Measurements from ENCODE around the gene WIPF1. TPM values are rescaled to one million over a fixed set of nuclear protein-coding genes. Genes with fewer than 3 reads are reported as not detected.
A peak's percentile ranks its signal among the peaks of the same experiment; 100 is the strongest.

The WIPF1 gene
- total RNA-seq, 2 donors from 2014 or later: 50.4 to 58.8 TPM

DNA sequence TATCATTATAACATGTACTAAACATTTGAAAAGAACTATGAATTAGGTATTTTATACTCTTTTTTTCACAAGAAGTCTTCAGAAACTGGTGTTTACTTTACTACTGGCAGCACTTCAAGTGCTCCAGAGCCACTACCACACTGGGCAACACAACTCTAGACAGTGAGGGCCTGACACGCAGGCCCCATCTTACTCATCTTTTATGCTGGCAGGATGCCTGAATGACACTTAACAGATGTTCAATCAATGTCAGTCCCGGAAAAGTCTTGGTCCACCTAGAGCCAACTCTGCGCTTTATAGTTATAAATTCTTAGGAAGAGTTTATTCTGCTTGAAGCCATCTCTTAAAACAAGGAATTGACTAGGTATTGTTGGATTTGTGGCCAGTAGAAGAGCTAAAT, 8.7 kb upstream of the WIPF1 start:
- H3K4me1 ChIP-seq (ENCODE audit: control insufficient read depth in 1 of 2, low read depth in 2 of 2): peaks cover 20 to 54% of the 10 kb centered on the region in 2 donors
- DNase-seq (ENCODE audit: low spot score): no peak

DNA sequence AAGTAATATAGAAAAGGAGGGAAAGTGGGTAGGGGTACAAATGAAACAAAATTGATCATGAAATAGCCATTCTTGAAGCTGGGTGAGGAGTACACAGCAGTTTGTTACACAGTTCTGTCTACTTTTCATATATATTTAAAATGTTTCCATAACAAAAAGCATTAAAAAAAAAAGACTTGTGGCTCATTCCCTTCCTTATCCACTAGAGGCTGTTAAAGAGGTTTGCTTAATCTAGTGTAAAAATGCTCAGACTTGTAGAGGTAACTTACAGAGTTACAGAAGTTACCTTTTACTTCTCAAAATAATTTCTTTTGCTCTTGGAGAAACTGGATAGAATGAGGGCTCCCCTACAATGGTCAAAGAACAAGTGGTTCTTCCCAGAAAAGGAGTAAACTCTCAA, 8.1 kb upstream of the WIPF1 start:
- Histone ChIP-seq H3K27me3 (replicated peaks; ENCODE audit: insufficient read depth) (no peaks in the 10 kb centered on the region), H3K9me3 (no peaks in the 10 kb centered on the region), H3K27ac (peak overlapping the region in 1 of 2 donors; percentile 6), H3K4me1 (ENCODE audit: control insufficient read depth in 1 of 2, low read depth in 2 of 2) (peaks cover 20 to 49% of the 10 kb centered on the region in 2 donors), H3K36me3 (no peaks in the 10 kb centered on the region), H3K4me3 (no peak overlapping the region)
- DNase-seq (ENCODE audit: low spot score) (no peak), ATAC-seq (ENCODE audit: insufficient number of reproducible peaks, low FRiP score, low read depth) (no peak)
- TF ChIP-seq, protein P1, sequence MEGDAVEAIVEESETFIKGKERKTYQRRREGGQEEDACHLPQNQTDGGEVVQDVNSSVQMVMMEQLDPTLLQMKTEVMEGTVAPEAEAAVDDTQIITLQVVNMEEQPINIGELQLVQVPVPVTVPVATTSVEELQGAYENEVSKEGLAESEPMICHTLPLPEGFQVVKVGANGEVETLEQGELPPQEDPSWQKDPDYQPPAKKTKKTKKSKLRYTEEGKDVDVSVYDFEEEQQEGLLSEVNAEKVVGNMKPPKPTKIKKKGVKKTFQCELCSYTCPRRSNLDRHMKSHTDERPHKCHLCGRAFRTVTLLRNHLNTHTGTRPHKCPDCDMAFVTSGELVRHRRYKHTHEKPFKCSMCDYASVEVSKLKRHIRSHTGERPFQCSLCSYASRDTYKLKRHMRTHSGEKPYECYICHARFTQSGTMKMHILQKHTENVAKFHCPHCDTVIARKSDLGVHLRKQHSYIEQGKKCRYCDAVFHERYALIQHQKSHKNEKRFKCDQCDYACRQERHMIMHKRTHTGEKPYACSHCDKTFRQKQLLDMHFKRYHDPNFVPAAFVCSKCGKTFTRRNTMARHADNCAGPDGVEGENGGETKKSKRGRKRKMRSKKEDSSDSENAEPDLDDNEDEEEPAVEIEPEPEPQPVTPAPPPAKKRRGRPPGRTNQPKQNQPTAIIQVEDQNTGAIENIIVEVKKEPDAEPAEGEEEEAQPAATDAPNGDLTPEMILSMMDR (IDR thresholded peaks at IDR 0.05): peak; percentile 57

More for the DNA sequence above, 8.7 kb upstream of the WIPF1 start:
- no peak for ATAC-seq (ENCODE audit: insufficient number of reproducible peaks, low FRiP score, low read depth)
- Histone ChIP-seq H3K36me3 (no peaks in the 10 kb centered on the region), H3K27me3 (replicated peaks; ENCODE audit: insufficient read depth) (no peaks in the 10 kb centered on the region), H3K4me3 (no peak overlapping the region), H3K9me3 (no peaks in the 10 kb centered on the region), H3K27ac (peak overlapping the region; percentile 6 to 26)
- TF ChIP-seq, protein P1 (IDR thresholded peaks at IDR 0.05): no peak

DNA sequence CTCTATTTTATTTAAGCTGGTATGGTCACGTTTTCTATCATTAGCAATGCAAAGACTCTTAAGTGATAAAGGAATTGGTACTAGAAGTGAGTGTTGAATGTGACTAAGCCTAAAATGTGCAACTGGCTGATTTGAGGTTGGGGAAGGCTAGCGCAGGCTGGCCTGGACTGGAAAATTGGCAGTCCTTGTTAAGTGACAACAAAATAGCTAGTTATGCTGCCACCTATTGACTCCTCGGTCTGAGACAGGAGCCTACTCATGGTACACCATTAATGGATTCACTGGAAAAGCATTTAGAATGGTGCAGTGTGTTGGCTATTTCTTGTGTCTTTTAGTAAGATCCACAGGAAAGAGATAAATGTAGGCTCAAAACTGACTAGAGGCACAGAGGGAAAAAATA, 5.7 kb upstream of the WIPF1 start:
- no peaks in the 10 kb centered on the region for H3K9me3 ChIP-seq
- no peak for DNase-seq (ENCODE audit: low spot score)
- TF ChIP-seq, protein P1 (IDR thresholded peaks at IDR 0.05): peak; percentile 52
- H3K4me3 ChIP-seq: no peak overlapping the region
- H3K27ac ChIP-seq: no peak overlapping the region
- H3K36me3 ChIP-seq: no peaks in the 10 kb centered on the region
- H3K4me1 ChIP-seq (ENCODE audit: control insufficient read depth in 1 of 2, low read depth in 2 of 2): peaks cover 15 to 37% of the 10 kb centered on the region in 2 donors
- no peak for ATAC-seq (ENCODE audit: insufficient number of reproducible peaks, low FRiP score, low read depth)
- H3K27me3 ChIP-seq (replicated peaks; ENCODE audit: insufficient read depth): no peaks in the 10 kb centered on the region

DNA sequence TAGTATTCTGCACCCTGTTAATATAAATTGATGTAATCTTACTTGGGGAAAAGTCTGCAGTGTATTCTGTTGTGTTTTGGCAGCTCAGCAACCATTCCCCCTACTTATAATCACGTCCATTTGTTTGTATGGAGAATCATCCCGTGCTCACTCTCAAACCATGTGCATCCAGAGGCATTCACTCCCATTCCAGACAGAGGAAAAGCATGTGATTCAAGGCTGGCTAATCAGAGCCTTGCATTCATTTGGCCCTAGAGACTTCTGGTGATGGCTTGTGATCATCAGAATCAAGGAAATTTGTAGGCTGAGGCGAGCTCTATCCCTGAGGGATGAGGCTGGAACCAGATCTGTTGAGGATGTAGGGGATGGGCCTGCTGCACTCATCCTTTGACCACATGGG, 5.1 kb upstream of the WIPF1 start:
- Histone ChIP-seq H3K9me3 (no peaks in the 10 kb centered on the region), H3K4me3 (no peak overlapping the region), H3K4me1 (ENCODE audit: control insufficient read depth in 1 of 2, low read depth in 2 of 2) (peaks cover 18 to 37% of the 10 kb centered on the region in 2 donors), H3K36me3 (no peaks in the 10 kb centered on the region), H3K27ac (no peak overlapping the region), H3K27me3 (replicated peaks; ENCODE audit: insufficient read depth) (no peaks in the 10 kb centered on the region)
- no peak for ATAC-seq (ENCODE audit: insufficient number of reproducible peaks, low FRiP score, low read depth)
- DNase-seq (ENCODE audit: low spot score): no peak
- TF ChIP-seq, protein P1 (IDR thresholded peaks at IDR 0.05): no peak

DNA sequence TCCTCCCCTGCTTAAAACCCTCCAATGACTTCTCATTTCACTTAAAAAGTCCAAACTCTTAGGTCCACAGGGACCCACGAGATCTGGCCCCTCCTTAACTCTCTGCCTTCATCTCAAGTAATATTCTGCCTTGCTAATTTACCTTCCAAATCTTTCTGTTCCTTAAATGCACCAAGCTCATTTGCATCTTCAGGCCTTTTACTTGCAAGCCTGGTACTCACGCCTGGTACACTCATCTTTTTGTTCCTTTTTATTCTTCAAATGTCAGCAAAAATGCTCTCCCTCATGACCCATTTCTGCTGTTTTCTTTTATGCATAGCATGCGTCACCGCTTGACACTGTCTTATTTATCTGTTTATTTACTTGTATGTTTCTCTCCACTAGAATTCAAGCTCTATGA, 2.7 kb upstream of the WIPF1 start:
- no peak for DNase-seq (ENCODE audit: low spot score)
- peak overlapping the region in 1 of 2 donors; percentile 15 for H3K27ac ChIP-seq
- H3K4me3 ChIP-seq: no peak overlapping the region
- no peaks in the 10 kb centered on the region for H3K9me3 ChIP-seq
- H3K27me3 ChIP-seq (replicated peaks; ENCODE audit: insufficient read depth): no peaks in the 10 kb centered on the region
- ATAC-seq (ENCODE audit: insufficient number of reproducible peaks, low FRiP score, low read depth): no peak
- TF ChIP-seq, protein P1 (IDR thresholded peaks at IDR 0.05): no peak
- peaks cover 16 to 40% of the 10 kb centered on the region in 2 donors for H3K4me1 ChIP-seq (ENCODE audit: control insufficient read depth in 1 of 2, low read depth in 2 of 2)
- H3K36me3 ChIP-seq: no peaks in the 10 kb centered on the region

All from thoracic aorta (tissue), 2 donors.